Measurements from ENCODE around the gene SH2B3.
"Not testable (repeated sequence)": the region's sequence is repeated elsewhere in the genome, so short reads cannot be mapped to it uniquely, and the experiment has no call there.

The SH2B3 gene

GRCh38 chr12:111405859-111406473 is at the start of gene SH2B3:
SH2B3 (plus strand) TSS chr12:111405923; CDS start chr12:111418146, 12,223 bp downstream.
- peak; percentile 50 for DNase-seq (ENCODE audit: low read depth)

DNA sequence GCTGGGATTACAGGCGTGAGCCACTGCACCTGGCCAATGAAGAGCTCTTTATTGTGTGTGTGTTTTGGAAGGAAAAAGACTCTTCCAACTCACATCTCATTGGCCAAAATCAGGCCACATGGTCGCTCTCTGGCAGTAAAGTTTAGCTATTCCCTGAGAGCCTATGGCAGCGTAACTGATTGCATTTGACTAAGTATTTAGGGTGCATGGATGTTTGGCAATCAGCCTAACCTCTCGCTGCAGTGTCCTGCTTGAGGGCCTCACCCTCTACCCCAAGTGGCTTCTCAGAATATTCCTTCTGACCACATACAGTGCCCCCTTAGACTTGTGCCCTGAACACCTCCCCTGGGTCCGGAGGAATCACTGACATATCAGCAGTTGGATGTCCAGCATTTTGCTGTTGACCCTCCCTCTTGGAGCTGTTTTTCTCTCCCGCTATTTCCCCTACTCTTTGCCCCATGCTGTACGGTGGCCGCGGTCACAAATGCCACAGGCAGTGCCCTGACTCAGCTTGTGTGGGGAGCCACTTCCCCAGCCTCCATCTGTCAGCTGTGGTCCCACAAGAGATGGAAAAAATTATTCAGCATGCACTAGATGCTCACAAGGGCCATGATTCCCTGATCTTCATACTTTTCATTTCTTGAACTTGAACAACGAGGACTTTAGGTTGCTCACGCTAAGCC is 46.4 kb upstream of the SH2B3 start:
- DNase-seq (ENCODE audit: low read depth): no peak

GRCh38 chr12:111359914-111360276 is 45.8 kb upstream of the SH2B3 start:
- no peak for DNase-seq (ENCODE audit: low read depth)

GRCh38 chr12:111360325-111360930 is 45.3 kb upstream of the SH2B3 start:
- DNase-seq (ENCODE audit: low read depth): no peak

DNA sequence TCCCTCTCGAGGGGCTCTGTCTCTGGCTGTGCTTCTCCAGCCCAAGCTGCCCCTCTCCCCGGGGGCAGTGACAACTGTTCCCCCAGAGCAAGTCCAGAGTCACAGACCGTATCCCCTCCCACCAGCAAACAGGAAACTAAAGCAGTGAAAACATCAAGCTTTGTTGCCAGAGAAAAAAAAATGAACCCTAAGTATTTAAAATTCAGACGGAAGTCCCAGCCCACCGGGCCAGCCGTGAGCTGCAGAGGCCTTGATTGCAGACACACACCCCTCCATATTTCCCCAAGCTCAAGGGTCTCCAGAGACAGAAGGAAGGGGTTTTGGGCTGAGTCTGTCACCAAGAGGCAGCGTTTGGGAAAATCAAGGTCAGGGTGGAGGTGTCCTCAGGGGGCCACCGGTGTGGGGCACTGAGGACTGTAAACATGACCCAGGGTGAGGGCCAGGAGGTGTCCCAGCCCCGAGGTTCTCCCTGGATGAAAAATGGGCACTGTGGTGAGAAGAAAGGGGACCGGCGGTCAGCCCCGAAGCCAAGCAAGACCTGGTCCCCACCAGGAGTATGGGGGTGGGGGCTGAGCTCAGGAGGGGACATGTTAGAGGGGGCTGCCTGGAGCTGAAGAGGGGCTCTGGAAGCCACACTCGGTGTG is 44.5 kb upstream of the SH2B3 start:
- DNase-seq (ENCODE audit: low read depth): no peak

DNA sequence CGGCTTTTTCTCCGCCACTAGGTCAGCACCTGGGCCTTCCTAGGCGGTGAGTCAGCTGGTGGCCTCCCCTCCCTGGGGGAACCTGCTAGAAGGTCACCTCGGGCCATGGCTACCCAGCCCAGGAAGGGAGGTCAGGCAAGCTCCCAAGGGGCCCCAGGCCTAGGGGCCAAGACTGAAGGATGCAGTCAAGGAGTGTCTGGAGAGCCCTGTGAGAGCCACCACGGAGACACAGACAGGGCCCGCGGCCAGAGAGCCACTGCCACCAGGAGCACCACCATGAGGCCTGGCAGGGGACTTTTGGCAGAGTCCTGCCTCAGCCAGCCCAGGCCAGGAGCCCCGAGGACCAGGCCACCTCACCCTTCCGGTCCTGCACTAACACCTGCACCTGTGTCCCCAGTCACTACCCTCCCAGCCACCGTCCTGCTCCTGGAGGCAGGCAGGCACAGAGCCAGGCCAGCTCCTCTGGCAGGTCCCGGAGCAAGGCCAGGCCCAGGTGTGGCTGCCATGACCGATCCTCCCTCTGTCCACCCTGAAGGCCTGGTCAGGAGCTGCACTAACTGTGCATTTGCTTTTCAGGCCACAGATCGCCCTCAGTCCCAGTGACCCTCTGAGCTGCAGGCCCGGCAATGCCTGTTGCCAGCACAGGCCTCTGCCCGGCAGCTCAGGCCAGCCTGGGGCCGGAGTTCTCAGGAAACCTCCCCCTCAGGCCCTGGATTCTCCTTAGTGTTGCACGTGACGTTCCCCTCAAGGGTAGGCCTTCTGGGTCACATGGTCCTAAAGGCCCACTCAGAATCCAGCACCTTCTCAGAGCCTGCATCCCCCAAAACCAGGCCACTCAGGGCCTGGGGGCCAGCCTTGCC is 43.8 kb upstream of the SH2B3 start:
- DNase-seq (ENCODE audit: low read depth): no peak

- no peak for DNase-seq (ENCODE audit: low read depth)
Measured at GRCh38 chr12:111362687-111363475, 42.8 kb upstream of the SH2B3 start.

GRCh38 chr12:111363578-111363977 is 42.1 kb upstream of the SH2B3 start:
- DNase-seq (ENCODE audit: low read depth): no peak

GRCh38 chr12:111366075-111366474 is 39.6 kb upstream of the SH2B3 start:
- no peak for DNase-seq (ENCODE audit: low read depth)

GRCh38 chr12:111366583-111366982 is 39.1 kb upstream of the SH2B3 start:
- no peak for DNase-seq (ENCODE audit: low read depth)

GRCh38 chr12:111367661-111368221 is 38.0 kb upstream of the SH2B3 start:
- no peak for DNase-seq (ENCODE audit: low read depth)

DNA sequence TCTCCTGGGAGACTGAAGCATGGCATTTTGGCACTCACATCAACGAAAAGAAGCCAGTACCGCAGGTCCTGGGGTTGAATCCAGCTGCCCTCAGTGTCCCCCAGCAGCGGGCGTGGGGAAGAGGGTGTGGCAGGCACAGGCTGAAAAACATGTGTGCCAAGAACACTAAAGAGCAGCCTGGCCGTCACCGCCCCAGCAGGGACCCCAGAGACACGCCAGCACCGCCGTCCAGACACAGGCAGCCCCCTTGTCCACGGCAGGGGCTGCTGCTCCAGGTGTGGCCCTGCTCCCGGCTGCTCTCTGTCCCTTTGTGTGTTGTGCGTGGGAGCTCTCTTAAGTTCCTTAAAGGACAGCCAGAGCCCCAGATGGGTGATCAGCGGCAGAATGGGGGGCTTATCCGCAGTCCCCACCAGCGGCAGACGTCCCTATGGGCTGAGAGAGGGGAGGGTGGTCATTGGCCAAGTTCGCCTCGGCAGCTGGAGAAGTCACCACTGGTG is 37.4 kb upstream of the SH2B3 start:
- no peak for DNase-seq (ENCODE audit: low read depth)

DNA sequence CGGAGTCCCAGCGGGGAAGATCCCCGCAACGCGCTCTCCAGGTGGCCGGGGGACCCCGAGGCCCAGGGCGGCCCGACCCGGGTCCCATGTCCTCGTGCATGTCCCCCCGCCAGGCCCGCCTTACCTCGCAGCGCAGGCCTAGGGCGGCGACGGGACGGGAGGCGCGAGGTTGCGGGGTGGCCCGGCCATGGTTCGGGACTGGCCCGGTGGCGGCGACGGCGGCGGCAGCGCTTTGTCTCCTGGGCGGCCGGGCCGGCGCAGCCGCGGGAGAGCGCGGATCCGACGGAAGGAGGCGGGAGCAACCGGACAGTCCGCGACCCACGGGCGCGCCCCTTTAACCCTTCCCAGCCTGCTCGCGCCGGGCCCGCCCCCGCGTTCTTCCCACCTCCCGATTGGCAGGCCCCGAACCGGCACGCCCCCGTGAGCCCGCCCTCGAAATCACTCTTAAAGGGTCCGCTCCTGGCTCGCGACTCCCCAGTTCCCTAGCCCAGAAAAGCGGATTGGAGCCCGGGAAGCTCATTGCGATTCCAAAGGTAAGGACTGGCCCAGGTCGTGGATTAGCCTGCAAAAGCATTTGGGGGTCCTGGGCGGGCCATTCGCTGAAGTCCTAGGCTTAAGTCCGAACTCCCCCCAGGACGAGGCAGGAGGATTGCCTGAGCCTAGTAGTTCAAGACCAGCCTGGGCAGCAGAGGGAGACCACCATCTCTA is 36.8 kb upstream of the SH2B3 start, which contains the start of gene PHETA1:
PHETA1 (minus strand) TSS at position 308 of the 708 bp plus-strand sequence. CDS start 5,668 bp downstream, outside the sequence.
- peak; percentile 49 for DNase-seq (ENCODE audit: low read depth)

DNA sequence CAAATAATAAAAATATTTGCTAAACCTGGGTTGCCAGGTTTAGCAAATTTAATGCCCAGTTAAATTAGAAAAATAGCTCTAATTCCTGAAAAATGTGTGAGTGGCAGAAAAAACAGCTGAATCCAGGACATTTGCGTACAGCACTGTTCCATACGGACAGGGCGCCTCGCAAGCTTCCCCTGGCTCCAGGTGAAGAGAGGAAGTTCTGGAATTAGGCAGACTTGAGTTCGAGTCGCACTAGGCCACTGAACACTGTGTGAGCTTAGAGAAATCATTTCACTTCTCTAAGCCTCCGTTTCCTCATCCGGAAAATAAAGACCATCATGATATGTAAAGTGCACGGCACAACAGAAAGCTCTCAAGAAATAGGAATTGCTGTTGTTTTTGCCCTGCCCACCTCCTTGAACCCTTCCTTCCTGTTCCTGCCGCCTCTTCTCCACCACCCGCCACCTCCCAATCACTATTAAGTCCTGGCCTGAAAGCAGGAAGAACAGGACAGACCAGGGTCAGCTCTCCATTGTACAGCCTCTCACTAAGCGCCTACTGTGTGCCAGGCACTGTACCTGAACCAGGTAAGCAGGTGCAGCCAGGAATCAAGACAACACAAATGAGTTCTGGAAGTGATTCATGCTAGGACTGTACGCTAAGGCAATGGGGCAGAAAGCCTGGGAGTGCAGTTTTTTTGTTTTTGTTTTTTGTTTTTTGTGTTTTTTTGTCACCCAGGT is 36.1 kb upstream of the SH2B3 start:
- no peak for DNase-seq (ENCODE audit: low read depth)

DNA sequence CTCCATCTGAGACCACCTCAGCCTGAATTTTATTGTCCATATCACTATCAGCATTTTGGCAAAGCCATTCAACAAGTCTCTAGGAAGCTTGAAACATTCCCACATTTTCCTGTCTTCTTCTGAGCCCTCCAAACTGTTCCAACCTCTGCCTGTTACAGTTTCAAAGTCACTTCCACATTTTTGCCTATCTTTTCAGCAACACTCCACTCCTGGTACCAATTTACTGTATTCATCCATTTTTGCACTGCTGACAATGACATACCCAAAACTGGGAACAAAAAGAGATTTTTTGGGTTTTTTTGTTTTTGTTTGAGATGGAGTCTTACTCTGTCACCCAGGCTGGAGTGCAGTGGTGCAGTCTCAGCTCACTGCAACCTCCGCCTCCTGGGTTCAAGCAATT is 32.5 kb upstream of the SH2B3 start:
- DNase-seq (ENCODE audit: low read depth): not testable (repeated sequence)

DNA sequence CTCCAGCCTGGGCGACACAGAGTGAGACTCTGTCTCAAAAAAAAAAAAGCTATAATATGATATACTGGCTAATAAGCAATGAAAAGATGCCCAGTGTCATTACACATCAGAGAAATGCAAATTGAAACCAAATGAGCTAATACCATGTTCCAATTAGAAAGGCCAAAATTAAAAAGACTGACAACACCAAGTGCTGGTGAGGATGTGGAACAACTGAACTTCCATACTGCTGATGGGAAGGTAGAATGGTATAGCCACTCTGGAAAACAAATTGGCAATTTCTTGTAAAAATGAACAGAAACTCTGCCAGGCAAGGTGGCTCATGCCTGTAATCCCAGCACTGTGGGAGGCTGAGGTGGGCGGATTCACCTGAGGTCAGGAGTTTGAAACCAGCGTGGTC is 28.3 kb upstream of the SH2B3 start:
- no peak for DNase-seq (ENCODE audit: low read depth)

DNA sequence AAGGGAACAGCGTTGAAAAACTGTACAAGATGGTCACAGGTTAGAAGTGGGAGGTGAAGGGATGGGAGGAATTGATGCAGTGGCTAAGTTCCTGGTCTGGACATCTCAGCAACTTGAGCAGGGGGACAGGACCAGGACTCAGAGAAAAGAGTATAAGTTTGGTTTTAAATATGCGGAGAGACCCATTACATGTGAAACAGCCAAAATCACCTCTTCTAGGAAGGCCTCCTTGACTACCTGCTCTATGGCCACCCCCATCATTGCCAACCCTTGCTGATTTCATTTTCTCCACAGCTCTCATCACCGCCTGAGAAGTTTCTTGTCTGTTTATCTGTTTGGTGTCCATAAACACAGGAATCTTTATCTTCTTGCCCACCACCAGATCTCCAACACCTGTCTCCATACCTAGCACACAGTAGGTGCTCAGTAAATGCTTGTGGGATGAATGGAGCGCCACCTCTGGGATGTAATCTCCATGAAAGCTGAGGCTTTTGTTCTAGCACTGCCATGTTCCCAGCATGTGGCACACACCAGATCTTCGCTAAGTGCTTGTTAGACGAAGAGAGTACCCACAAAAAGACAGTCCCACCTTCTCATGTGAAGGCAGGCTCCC is 25.7 kb upstream of the SH2B3 start:
- no peak for DNase-seq (ENCODE audit: low read depth)

DNA sequence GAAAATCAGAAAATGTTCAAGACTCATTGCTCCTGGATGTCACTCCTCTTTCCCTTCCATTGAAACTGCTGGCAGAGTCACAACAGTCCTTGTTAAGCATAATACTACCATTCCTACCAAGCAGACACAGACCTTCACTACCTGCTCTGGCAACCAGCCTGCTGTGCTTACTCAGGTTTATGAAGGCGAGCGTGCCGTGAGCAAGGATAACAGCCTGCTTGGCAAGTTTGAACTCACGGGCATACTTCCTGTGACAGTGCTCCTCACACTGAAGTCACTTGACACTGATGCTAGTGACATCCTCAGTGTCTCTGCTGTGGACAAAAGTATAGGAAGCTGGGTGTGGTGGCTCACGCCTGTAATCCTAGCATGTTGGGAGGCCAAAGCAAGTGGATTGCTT is 21.1 kb upstream of the SH2B3 start:
- no peak for DNase-seq (ENCODE audit: low read depth)

DNA sequence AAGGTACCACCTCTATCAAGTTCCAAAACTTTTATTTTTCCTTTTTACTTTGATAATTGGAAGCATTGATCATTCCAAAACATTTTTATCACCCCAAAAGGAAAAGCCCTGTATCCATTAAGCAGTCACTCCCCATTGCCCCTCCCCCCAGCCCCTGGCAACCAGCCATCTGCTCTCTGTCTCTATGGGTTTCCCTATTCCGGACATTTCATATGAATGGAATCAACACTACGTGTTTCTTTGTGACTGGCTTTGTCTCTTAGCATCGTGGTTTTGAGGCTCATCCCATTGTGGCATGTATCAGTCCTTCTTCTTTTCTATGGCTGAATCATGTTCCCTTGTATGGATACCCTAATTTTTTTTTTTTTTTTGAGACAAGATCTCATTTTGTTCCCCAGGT is 18.8 kb upstream of the SH2B3 start:
- no peak for DNase-seq (ENCODE audit: low read depth)
